Measurements from ENCODE around the gene RIN3.
A peak's percentile ranks its signal among the peaks of the same experiment; 100 is the strongest.

RIN3 gene

GRCh38 chr14:92687681-92688433 is 174.3 kb downstream of the RIN3 start:
- no peak for DNase-seq (ENCODE audit: low spot score)

- no peak for DNase-seq (ENCODE audit: low spot score)
These were observed 175.1 kb downstream of the RIN3 start for GRCh38 chr14:92688434-92689375.

- peak; percentile 75 for DNase-seq (ENCODE audit: low spot score)
These were observed 176.8 kb downstream of the RIN3 start for GRCh38 chr14:92690171-92691011.

- DNase-seq (ENCODE audit: low spot score): no peak
These were observed 179.2 kb downstream of the RIN3 start for GRCh38 chr14:92692822-92693226.

GRCh38 chr14:92693998-92694795 is 180.6 kb downstream of the RIN3 start:
- no peak for DNase-seq (ENCODE audit: low spot score)

GRCh38 chr14:92694807-92695206 is 181.2 kb downstream of the RIN3 start:
- no peak for DNase-seq (ENCODE audit: low spot score)

- no peak for DNase-seq (ENCODE audit: low spot score)
These were observed 182.0 kb downstream of the RIN3 start for GRCh38 chr14:92695562-92695961.

- DNase-seq (ENCODE audit: low spot score): no peak
These were observed 182.8 kb downstream of the RIN3 start for GRCh38 chr14:92696366-92696765.

GRCh38 chr14:92698393-92698792 is 184.8 kb downstream of the RIN3 start:
- no peak for DNase-seq (ENCODE audit: low spot score)

GRCh38 chr14:92701826-92702225 is 188.2 kb downstream of the RIN3 start:
- DNase-seq (ENCODE audit: low spot score): no peak

- DNase-seq (ENCODE audit: low spot score): no peak
These were observed 188.9 kb downstream of the RIN3 start for GRCh38 chr14:92702441-92702918.

- DNase-seq (ENCODE audit: low spot score): no peak
These were observed 189.9 kb downstream of the RIN3 start for GRCh38 chr14:92703516-92703915.

- DNase-seq (ENCODE audit: low spot score): no peak
These were observed 190.6 kb downstream of the RIN3 start for GRCh38 chr14:92704036-92704804.

- no peak for DNase-seq (ENCODE audit: low spot score)
These were observed 191.2 kb downstream of the RIN3 start for GRCh38 chr14:92704821-92705220.

- DNase-seq (ENCODE audit: low spot score): no peak
These were observed 192.8 kb downstream of the RIN3 start for GRCh38 chr14:92706386-92706785.

- DNase-seq (ENCODE audit: low spot score): no peak
These were observed 195.9 kb downstream of the RIN3 start for GRCh38 chr14:92709340-92710000.

- DNase-seq (ENCODE audit: low spot score): no peak
These were observed 196.4 kb downstream of the RIN3 start for GRCh38 chr14:92710001-92710341.

GRCh38 chr14:92711976-92712653 is 198.5 kb downstream of the RIN3 start:
- DNase-seq (ENCODE audit: low spot score): no peak

GRCh38 chr14:92712654-92713051 is 199.1 kb downstream of the RIN3 start:
- DNase-seq (ENCODE audit: low spot score): no peak
